HUDEP-2 (cell line): ENCODE measurements around the gene IFT25.

Experiments
- DNase-seq, 76 experiments: peaks; one replicate each; lab custom pipeline; 2025; ENCODE audit not compliant: unreplicated experiment in 76 of 76; lab: John Stamatoyannopoulos, UW

Gene IFT25

GRCh38 chr1:53959664-53960250 lies 14.3 kb upstream of the IFT25 start:
- DNase-seq: peak in 19 of 76 experiments; percentile 1 to 32 (median 15)

GRCh38 chr1:53957194-53957818 lies 11.8 kb upstream of the IFT25 start:
- DNase-seq: peak in 2 of 76 experiments; percentile 4 to 6

DNA sequence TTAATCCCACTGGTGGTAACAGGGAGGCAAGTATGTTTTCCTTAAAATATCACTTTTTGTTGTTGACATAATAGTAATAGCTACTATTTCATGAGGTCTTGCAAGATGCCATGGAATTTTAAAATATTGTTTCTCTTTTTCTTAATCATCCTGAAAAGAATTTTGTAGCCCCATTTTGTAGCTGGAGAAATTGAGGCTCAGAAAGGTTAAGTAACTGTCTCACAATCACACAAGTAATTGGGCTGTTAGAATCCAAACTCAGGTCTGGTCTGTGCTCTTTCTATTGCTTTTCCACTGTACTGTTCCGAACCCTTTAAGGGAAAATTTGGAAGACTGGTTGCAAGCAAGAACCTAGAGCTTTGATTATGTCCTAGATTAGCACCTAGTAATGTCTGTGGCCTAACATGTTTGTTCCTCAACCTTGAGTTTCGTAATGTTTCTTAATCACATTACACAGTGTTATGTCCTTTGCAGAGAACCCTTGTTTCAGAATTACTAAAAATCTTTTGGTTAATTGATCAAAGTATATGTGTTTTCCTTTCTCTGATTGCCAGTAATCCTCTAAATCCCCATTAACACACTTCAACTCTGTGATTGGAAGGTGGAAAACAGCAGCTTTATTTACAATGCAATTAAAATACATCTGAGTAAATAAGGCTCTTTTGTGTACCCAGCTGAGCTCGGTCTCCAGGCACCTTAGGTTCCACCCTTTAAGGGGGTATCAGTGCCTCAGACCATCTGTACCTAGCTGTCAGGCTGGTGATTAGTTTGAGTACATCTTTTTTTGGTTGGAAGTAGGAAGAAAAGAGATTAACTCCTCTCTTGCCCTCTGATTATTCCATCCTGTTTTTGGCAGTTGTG lies 11.0 kb upstream of the IFT25 start:
- DNase-seq: no peak

GRCh38 chr1:53954128-53954527 lies 8.6 kb upstream of the IFT25 start:
- no peak for DNase-seq

- DNase-seq: no peak
Measured at GRCh38 chr1:53951697-53952096, 6.2 kb upstream of the IFT25 start.

DNA sequence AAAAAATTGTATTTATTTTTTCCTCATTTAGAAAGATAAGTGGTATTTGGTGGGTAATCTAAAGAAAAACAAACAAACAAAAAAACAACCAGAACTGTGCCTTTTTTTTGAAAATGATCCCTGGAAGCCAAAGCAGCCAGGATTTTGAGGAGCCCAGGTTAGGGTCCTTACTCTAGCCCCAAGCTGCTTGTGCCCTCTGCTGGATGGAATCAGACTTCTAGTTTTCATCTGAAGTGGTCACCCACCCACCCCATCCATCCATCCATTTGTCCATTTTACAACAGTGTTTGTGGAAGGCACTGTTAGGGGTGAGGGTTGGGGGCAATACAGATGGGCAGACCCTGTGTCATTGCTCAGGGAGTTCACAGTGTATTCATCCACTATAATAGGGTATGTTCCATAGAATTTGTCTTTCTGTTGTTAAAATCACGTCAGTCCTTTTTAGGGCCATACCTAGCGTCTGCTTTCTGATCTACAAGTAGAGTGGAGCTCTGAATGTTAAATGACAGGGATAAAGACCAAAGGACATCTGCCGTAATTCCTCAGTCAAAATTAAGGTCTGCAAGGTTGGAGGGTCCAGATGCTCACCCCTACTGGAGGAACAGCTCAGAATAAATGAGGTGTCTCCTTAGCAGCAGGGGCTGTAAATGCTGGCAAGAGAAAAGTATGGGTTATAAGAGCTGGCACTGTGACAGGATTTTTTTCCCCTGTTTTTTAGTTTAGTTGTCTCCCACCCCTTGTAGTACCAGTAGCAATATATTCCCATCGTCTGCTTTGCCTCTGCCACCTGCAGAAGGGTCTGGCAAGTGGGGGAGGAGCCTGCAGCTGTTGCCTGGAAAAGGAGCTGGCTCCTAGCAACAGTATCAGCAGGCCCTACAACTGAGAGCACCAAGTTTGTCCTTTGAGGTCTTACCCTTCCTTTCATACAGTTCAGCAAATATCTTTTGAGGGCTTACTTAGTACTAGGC lies 3.8 kb upstream of the IFT25 start:
- DNase-seq: peak in 18 of 76 experiments; percentile 3 to 29 (median 18)

DNA sequence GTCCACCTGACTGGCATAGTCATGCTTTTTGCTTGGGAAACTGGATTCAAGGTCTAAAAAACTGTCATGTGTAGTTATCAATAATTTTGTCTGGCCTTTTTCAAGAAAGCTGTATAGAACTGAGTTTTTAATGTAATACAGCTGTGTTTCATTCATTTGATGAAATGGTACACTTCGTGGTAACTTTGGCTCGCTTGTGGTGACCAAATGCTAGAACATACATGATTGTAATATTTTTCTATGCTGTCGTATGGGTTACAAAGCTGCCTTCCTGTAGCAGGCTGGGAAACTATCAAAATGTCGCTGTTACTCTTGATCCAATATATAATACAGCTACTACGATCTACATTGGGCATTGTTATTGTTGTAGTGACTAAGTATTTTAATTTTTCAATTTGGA lies 2.8 kb upstream of the IFT25 start:
- DNase-seq: no peak

GRCh38 chr1:53947172-53947907 lies 1.8 kb upstream of the IFT25 start:
- no peak for DNase-seq

- peak in 36 of 76 experiments; percentile 37 to 95 (median 84) for DNase-seq
Measured at GRCh38 chr1:53946252-53947171, 1.0 kb upstream of the IFT25 start, which contains the start of gene LRRC42. LRRC42 (plus strand) TSS chr1:53946350; CDS start chr1:53952000, 5,650 bp downstream.

GRCh38 chr1:53945183-53945432 lies 391 bp downstream of the IFT25 start:
- DNase-seq: peak in 2 of 76 experiments; percentile 39 to 50

DNA sequence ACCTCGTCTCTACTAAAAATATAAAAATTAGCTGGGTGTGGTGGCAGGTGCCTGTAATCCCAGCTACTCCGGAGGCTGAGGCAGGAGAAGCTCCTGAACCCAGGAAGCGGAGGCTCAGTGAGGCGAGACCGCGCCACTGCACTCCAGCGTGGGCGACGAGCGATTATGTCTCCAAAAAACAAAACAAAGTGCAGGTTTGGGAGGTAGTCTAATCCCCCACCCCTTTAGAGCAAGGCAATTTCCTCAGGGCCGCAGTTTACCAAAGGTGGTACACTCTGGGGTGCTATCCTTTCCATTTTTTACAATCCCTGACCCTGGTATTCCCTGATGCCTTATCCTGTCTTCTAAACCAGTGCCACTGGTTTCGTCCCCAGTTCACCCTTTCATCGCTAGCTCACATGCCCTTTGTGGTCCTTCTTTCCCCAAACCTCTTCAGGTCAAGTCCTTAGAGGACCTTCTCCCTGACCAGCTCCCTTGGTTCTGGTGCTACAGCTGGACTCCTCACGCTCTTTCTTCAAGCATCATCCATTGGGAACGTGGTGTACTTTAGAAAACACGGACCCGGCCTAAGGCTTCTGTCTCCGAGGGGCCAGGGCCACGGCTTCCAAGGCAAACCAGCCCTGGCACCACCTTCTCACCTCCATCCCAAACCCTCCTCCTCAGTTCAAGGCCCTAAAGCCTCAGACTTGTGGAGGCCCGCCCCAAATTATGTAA lies 873 bp downstream of the IFT25 start:
- DNase-seq: no peak

DNA sequence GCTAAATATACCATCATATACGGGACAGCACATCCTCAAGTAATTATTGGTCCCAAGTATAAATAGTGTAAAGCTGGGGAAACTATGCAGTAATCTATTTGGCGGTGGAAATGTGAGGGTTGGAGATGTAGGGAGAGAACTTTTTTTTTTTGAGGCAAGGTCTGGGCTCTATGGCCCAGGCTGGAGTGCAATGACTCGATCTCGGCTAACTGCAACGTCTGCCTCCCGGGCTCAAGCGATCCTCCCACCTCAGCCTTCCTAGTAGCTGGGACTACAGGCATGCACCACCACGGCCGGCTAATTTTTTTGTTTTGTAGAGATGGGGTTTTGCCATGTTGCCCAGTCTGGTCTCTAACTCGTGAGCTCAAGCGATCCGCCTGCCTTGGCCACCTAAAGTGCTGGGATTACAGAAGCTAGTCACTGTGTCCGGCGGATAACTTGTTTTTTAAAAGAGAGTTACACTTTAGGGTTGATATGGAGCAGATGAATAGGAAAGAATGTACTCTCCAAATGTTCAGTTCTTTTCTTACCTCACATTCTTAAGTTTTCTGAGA lies 1.9 kb downstream of the IFT25 start:
- DNase-seq: no peak

DNA sequence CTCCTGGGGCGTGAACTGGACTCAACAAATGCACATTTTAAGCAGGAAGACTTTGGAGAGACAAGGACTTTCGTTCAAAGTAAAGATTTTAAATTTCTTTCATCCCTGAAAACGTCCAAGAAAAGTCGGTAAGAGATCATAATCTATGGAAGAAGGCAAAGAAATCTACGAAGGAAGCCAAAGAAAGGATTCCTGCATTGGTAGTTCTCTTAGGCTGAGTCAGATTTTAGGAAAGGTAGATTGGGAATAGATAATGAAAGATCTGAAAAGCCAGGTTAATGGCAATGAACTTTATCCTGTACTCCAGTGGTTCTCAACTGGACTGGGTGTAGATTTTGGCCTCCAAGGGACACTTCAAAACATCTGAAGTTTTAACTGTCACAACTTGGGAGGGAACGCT lies 2.4 kb downstream of the IFT25 start:
- no peak for DNase-seq

GRCh38 chr1:53942127-53942957 lies 3.2 kb downstream of the IFT25 start:
- DNase-seq: no peak

DNA sequence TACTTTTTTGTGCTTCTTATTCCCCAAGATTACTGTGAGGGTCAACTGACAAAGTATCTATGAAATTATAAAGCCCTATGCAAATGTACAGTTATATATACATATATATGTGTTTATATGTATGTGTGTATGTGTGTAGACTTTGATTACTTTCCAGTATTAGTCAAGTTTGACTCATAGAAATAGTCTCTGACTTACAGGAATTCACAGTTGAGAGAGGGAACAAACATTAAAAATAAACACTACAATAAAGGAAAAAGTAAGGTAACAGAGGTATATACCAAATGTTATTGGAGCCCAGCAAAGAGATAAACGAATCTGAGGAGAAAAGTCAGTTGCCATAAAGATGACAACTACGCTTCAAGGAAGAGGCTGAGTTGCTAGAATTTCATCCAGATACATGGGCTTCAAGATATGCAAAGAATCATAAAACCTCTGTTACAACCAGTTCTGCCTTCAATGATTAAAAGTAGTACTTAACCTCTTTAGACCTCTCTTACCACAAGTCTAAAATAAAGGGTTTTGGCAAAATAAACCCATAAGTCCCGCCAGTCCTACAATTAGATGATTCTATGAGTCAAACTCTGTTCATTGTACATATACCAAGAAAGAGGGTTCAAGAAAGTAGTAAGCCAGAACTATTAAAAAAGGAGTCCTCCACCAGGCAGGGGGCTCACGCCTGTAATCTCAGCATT lies 7.2 kb downstream of the IFT25 start:
- DNase-seq: no peak

DNA sequence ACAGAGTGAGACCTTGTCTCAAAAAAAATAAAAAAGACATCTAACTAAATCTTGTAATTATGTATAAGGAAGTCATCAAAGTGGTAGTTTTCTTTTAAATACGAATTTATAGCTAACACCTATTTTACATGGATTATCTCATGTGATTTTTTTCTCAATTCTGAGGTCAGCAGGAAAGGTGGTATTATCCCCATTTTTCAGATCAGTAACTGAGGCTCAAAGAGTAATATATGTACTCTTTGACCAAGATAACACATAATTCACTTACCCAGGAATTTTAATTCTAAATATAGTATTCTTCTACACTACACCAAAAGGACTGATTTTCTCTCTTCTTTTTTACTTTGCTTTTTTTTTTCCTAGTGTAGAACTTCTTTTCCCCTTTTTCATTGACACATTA lies 9.1 kb downstream of the IFT25 start:
- DNase-seq: no peak
